ENCODE measurements around the gene PLEKHM1.

Gene PLEKHM1

GRCh38 chr17:45386178-45386577, 104.3 kb downstream of the PLEKHM1 start:
- H3K4me3 ChIP-seq (ENCODE audit: low read length), result no peak overlapping the region
- no peak for TF ChIP-seq CTCF (IDR thresholded peaks at IDR 0.05; ENCODE audit: insufficient read depth, low read depth, low read length, missing control alignments)
- DNase-seq (ENCODE audit: low read depth), result no peak
